Daoy (cell line): ENCODE measurements around the gene MGLL. TPM values are rescaled to one million over a fixed set of nuclear protein-coding genes. Genes with fewer than 3 reads are reported as not detected.
A peak's percentile ranks its signal among the peaks of the same experiment; 100 is the strongest.

Experiments used
- DNase-seq: peaks from one replicate; pipeline ENCODE4 v3.0.0-alpha.2; 2015; ENCODE audit warnings: low read depth
- total RNA-seq: library from RNA; depleted of rRNA; stranded (reverse); fragments of >200 nt; shearing (Covaris generic); gene quantifications from 2 replicates; pipeline ENCODE4 v1.2.3, GENCODE V29; 2014; rRNA removed

The MGLL gene
- 32.1 and 37.1 TPM in 2 replicates for total RNA-seq

DNA sequence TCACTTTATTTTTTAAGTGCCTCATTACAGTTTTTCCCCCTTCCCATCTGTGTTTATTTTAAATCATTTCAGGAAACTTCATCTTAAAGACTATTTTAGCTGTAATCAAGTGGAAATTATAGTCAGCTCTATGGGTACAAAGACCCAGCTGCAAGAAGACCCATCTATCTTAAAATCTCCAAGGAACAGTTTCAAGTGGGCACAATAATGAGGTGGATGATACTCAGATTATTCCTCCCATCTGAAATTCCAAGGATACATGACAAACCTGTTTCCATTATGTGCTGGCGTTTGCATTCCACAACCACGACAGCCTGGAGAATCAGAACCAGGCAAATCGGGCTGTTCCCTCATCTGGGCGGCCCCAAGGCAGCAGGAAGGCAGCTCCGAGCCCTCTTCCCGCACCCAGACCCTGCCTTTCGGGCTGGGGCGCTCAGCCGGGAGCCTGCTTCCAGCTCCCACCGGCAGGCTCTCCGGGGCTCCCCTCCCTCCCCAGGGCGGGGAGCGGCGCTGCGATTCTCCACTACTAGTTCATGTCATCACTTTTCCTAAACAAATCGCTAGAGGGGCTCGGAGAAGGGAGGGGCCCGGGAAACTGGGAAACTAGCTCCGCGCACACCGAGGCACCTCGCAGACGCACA lies at the start of gene MGLL:
Gene MGLL (minus strand): TSS at position 475 of the 641 bp plus-strand sequence. CDS start 197 bp downstream, at position 278.
- DNase-seq: peak; percentile 67

DNA sequence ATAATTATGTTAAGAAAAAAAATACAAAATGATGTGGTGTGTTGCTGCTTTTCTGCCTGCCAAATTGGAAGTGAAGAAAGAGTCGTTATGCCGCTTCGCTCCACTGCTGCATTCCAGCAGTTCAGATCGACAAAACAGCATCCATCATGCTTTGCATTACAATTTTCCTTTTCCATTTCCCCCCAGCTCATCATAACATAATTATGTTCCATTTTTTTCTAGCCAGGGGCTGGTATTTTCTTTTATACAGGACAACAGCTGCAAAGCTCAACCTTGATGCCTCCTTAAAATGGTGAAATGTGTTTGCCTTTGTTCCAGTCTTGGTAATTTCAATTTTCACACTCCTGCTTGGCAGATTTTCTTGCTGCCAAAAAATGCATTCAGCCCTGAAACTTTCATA lies 47.8 kb upstream of the MGLL start:
- no peak for DNase-seq

- DNase-seq: no peak
Observed at GRCh38 chr3:127867986-127868385, 45.7 kb upstream of the MGLL start.

DNA sequence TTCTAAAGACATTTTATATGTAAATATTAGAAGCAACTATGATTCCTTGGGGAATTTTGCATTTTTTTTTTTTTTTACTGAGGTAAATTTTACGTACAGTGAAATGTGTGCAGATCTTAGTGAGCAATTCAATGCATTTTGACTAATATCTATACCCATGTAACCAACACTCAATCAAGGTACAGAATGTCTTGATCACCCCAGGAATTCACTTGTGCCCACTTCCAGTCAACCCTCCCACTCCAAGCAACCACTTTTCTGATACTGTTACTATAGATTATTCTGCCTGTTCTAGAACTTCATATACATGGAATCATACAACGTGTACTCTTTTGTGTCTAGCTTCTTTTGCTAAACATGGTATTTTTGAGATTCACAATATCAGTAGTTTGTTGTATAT lies 45.1 kb upstream of the MGLL start:
- no peak for DNase-seq

DNA sequence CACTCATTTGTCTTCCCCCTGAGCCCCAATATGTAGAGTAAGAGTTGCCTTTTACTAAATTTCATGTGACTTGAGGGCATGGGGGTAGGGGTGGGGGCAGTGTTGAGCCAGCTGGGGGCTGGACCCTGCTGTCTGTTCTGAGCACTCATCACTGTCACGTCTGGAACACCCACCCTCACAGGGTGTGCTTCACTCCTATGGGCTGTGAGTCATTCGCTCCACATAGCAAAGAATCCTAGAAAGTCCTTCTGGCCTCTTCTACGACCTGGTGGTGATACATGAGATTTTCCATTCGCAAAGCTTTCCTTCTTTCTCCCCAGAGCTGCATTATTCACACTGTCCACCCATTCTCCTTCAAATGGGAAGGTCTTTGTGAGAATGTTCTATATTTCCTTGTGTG lies 43.6 kb upstream of the MGLL start:
- peak; percentile 58 for DNase-seq

GRCh38 chr3:127860211-127860696 lies 37.9 kb upstream of the MGLL start:
- no peak for DNase-seq

DNA sequence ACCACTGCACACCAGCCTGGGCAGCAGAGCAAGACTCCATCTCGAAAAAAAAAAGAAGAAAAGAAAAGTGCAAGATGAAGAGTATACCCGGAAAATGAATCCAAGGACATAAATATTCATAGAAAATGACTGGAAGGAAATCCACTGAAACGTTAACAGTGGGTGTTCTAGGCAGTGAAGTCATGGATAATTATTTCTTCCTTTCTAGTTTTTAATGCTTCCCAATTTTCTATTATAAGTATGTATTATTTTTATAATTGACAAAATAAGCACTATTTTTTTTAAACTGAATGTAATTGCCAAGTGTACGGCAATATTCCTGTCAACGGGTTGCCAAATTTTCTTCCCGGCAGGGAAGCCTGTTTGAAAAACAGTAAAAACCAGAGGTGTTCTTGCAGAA lies 37.4 kb upstream of the MGLL start:
- DNase-seq: no peak

DNA sequence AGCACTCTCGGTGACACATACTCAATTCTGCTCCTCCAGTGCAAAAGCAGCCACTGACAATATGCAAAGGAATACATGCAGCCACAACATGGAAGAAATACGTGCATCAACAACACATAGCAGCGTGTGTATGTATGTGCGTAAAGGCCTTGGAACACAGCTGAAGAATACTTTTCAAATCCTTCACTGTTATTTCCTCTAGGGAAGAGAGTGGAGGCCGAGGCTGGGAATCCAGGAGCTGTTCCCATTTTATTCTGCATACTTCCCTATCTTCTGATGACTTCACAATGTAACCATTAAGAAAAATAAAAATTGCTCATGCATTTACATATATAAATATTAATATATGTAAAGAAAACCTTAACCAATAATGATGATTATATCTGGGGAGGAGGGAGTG lies 36.6 kb upstream of the MGLL start:
- no peak for DNase-seq

DNA sequence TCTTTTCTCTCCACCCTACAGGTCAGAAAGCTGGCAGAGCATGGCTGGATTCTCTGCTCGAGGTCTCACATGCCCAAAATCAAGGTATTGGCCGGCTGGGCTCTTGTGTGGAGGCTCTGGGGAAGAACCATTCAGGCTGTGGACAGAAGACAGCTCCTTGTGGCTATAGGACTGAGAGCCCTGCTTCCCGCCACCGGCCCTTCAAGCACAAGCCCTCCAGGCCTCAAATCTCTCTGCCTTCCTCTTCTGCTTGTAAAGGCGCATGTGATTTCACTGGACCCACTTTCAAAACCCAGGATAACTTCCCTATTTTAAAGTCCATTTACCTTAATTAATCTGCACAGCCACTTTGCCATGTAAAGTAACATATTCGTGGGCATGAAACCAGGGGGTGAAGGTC lies 36.2 kb upstream of the MGLL start:
- no peak for DNase-seq

GRCh38 chr3:127857333-127857732 lies 35.0 kb upstream of the MGLL start:
- DNase-seq: peak; percentile 7

- DNase-seq: no peak
Observed at GRCh38 chr3:127856801-127857200, 34.5 kb upstream of the MGLL start.

- no peak for DNase-seq
Observed at GRCh38 chr3:127855246-127855645, 32.9 kb upstream of the MGLL start.

DNA sequence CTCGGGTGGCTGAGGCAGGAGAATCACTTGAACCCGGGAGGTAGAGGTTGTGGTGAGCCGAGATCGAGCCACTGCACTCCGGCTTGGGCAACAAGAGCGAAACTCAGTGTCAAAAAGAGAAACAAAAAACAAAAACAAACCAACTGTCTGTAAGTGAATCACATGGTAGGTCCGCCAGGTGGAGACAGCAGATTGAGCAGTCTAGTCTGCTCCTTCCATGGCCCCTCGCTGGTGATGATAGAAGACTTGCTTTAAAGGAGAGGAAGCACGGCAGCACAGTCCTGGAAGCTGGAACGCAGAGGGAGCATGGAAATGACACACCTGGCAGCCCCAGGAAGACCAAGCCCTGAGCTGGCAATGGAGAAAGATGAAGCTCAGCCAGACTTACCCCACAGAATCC lies 31.4 kb upstream of the MGLL start:
- peak; percentile 12 for DNase-seq

GRCh38 chr3:127851899-127852298 lies 29.6 kb upstream of the MGLL start:
- no peak for DNase-seq

DNA sequence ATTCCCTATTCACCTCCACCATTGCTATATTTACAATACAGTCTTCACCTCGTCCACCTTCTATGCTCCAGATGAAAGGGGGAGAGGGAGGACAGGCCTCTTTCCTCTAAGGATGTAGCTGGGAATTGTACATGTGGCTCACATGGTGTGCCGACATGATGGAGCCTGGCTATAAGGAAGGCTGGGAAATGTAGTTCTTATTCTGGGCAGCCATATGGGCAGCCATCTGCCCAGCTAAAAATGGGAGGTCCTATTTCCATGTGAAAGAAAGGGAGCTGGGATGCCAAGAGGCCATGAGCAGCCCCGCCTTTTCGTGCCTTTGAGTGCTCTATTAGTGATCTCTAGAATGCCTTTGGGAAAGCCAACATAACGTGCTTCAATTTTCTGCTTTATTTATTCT lies 27.1 kb upstream of the MGLL start:
- DNase-seq: no peak

DNA sequence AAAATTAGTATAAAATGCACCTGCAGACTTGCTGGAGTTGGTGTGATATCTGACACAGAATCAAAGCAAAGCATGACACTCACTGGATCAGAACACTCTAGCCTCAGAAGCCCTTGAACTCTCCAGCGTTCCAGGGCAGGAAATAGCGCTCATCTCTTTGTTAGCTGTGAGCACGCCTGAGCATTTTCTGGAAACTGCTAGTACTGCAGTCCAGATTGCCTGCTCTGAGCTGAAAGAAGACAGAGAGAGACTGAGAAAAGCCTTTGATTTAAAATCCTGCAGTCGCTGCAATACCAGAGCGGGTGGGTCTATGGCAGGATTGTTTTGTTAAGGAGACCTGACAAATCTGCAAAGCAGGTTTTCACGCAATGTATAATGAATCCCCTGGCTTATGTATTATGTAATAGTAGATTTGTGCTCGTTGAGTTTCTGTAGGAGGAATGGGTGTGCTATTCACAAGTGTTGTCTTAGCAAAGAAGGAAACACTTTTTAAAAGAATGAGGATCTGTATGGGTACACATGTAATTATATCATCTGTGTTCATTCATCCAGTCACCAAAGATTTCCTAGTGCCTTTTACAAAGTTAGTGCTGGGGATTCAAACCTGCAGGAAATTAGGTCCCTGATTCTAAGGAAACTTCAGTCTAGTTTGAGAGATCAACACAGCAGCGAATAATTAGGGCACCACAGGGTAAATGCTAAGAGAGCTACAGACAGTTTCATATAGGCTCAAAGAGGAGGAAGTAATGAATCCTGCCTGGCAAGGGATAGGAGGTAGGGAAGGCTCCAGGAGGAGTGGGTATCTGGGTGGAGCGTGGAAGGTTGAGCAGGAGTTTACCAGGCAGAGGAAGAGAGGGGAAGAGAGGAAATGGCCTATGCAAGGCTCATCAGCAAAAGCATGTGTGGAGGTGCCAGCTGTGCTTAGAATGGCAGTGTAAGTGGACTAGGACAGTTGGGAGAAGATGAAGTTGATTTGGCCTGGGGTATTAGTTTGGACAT lies 26.1 kb upstream of the MGLL start:
- DNase-seq: no peak

DNA sequence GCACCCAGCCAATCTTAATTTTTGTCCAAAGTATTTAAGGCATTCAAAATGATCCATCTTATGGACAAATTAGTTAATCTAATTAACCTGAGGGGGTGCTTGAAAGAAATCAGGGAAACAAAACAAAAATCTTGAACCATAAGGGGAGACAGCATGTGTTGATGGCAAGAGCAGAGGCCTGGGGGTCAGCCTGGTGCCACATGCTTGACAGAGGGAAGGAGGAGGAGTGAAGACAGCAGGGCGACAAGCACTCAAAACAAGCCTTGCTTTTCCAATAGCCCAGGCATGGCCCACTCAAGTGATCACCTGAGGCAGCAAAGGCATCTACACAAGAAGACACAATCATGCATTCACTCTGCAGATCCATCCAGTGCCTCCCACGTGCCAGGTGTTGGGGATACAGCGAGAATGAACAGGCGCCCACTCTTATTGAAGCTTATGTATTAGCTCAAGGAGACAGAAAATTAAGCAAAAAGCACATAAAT lies 25.0 kb upstream of the MGLL start:
- no peak for DNase-seq

DNA sequence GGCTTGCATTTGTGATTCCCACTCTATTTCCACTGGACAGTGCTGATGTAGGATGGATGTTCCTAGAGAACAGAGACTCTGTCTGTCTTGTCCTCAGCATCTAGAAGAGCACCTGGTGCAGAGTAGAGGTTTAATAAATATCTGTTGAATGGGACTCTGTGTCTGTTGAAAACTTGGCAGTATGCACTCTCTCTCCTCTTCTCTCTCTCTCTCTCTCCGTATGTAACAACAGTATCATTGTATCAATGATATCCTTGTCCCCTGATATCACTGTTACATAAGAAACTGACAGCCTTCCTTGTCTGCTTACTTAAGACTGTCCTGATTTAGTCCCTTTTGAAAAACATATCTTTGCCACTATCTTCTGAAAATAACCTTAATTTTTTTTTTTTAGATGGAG lies 24.3 kb upstream of the MGLL start:
- DNase-seq: no peak

DNA sequence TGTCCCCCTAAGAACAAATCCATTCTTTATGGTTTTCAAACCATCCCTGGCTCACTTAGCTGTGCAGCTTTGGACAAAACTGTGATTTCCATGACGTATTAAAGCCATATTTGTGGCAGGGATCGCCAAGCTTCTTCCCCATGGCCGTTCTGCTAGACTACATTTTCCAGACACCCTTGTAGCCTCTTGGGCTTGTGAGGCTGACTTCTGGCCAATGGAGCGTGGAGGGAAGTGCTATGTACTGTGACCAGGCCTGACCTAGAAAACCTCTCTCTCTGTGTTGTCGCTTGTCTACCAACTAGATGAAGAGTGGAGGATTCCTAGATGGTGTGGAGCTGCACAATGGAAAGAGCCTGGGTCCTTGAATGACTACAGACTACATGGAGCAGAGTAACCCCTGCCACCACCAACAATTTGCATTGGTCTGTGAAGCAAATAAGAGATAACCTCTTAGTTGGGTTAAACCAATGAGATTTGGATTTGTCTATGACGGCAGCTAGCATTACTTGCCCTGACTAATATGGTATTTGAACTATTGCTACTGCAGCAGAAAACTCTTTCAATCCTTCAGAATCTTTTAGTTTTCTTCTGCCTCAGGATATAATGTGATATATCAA lies 22.1 kb upstream of the MGLL start:
- no peak for DNase-seq

DNA sequence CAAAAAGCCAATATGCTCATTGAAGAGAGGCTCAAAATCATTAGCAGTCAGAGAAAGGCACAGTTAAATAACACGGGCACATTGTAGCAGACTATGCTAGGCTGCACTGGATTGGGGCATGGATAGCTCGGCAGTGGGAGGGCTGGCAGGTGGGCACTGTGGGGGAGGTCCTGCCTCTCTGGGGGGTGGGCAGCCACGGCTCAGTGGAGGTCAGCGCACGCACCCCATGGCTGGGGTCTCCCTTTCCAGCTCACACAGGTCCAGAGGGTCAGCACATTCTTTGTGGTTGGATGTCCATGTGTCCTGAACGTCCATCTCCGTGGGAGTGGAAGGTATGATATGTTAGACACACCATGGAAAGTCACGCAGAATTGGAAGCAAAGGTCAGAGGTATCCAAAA lies 18.4 kb upstream of the MGLL start:
- no peak for DNase-seq

DNA sequence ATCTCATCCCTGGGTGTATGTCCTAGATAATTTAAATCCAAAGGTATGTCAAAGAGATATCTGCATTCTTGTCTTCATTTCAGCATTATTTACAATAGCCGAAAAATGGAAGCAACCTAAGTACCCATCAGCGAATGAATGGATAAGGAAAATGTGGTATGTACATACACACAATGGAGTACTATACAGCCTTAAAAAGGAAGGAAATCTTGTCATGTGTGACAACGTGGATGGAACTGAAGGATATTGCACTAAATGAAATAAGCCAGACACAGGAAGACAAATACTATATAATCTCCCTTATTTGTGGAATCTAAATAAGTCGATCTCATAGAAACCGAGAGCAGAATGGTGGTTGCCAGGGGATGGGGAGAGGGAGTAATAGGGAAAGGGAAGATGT lies 16.8 kb upstream of the MGLL start:
- DNase-seq: no peak
